Left lung (tissue), 10 donors: ENCODE results near the gene SLC1A6. TPM values are rescaled to one million over a fixed set of nuclear protein-coding genes. Genes with fewer than 3 reads are reported as not detected.
"Not testable (repeated sequence)": the region's sequence is repeated elsewhere in the genome, so short reads cannot be mapped to it uniquely, and the experiment has no call there.

Experiments
- ATAC-seq: fragments of 200-7000 bp; cut with Tn5 transposase; one replicate; pipeline ENCODE4 v1.9.1; 2020; ENCODE audit warnings: moderate library complexity
- DNase-seq, 4 donors: peaks; one replicate each; pipeline ENCODE4 v3.0.0-alpha.2; 2013 to 2020
- H3K27ac ChIP-seq, 2 donors: fragments of 200-600 bp; sonication (generic) in 1 of 2; one replicate each; pipeline versions ENCODE4 v1.5.0 to v1.8.0; 2020 to 2021
- H3K27me3 ChIP-seq, 2 donors: fragments of 200-600 bp; sonication (generic) in 1 of 2; one replicate each; pipeline versions ENCODE4 v1.5.0 to v1.8.0; 2020 to 2021
- H3K36me3 ChIP-seq, 2 donors: fragments of 200-600 bp; sonication (generic) in 1 of 2; one replicate each; pipeline versions ENCODE4 v1.5.0 to v1.8.0; 2020 to 2021
- H3K4me1 ChIP-seq, 2 donors: fragments of 200-600 bp; one replicate each; pipeline ENCODE4 v1.8.0; 2021
- H3K4me3 ChIP-seq, 2 donors: fragments of 200-600 bp; sonication (generic) in 1 of 2; one replicate each; pipeline versions ENCODE4 v1.5.0 to v1.8.0; 2020 to 2021; ENCODE audit warnings: mild to moderate bottlenecking in 1 of 2
- H3K9me3 ChIP-seq, 2 donors: fragments of 200-600 bp; sonication (generic) in 1 of 2; one replicate each; pipeline versions ENCODE4 v1.5.0 to v1.8.0; 2020 to 2021
- CTCF ChIP-seq, 2 donors: fragments of 200-600 bp; sonication (generic) in 1 of 2; IDR thresholded peaks; one replicate each; pipeline versions ENCODE4 v1.5.0 to v1.8.0; 2021; ENCODE audit warnings: antibody characterized with exemption in 2 of 2
- intact Hi-C, 2 donors: fragments of 100-400 bp; cut with DNase I; formaldehyde crosslinking; loops; one replicate each; pipeline versions ENCODE4 v1.11.2 to v1.14.2; 2022
- polyA plus RNA-seq, 6 donors: library from polyadenylated mRNA; unstranded; fragments of 120-200 nt; gene quantifications; one replicate each; pipeline ENCODE4 v1.2.1, GENCODE V29; 2013; ENCODE audit not compliant: insufficient read length in 6 of 6
- total RNA-seq, 2 donors: library from RNA; stranded (reverse); fragmentation: NEBNext Ultra II Directional; extraction: Animal tissue kit (Norgen Biotek cat#: 25700); gene quantifications; one replicate each; pipeline ENCODE4 v1.2.1, GENCODE V29; 2021
- donor health status: DM: no; HTN: yes; CAD: no.
- donor health status: DM: no; HTN: no; CAD: no.

The SLC1A6 gene
- total and polyA plus RNA-seq, 8 donors: 0.09 to 0.31 (median 0.17) TPM; not detected in 2

- no peak overlapping the region for H3K4me3 ChIP-seq
- TF ChIP-seq CTCF (IDR thresholded peaks at IDR 0.05): no peak
- H3K27ac ChIP-seq: no peak overlapping the region
- peaks cover 0 to 45% of the 10 kb centered on the region in 2 donors for H3K9me3 ChIP-seq
- peaks cover 0 to 18% of the 10 kb centered on the region in 2 donors for H3K27me3 ChIP-seq
- DNase-seq: no peak
- H3K36me3 ChIP-seq: no peaks in the 10 kb centered on the region
- intact Hi-C loops: no loop called here
- no peaks in the 10 kb centered on the region for H3K4me1 ChIP-seq
- ATAC-seq: no peak
These were observed 22.2 kb downstream of the SLC1A6 start for GRCh38 chr19:14957464-14957863.

- no peak overlapping the region for H3K27ac ChIP-seq
- H3K27me3 ChIP-seq: peaks cover 0 to 30% of the 10 kb centered on the region in 2 donors
- peaks cover 0 to 21% of the 10 kb centered on the region in 2 donors for H3K9me3 ChIP-seq
- ATAC-seq (no peak), DNase-seq (no peak)
- no peak for TF ChIP-seq CTCF (IDR thresholded peaks at IDR 0.05)
- H3K4me1 ChIP-seq: no peaks in the 10 kb centered on the region
- H3K4me3 ChIP-seq: no peak overlapping the region
- H3K36me3 ChIP-seq: no peaks in the 10 kb centered on the region
- intact Hi-C loops: no loop called here
These were observed 25.5 kb downstream of the SLC1A6 start for GRCh38 chr19:14954071-14954655.

- intact Hi-C loops: no loop called here
- ATAC-seq (no peak), DNase-seq (no peak)
- H3K27ac ChIP-seq: no peak overlapping the region
- TF ChIP-seq CTCF (IDR thresholded peaks at IDR 0.05): no peak
- no peak overlapping the region for H3K4me3 ChIP-seq
- peaks cover 0 to 8% of the 10 kb centered on the region in 2 donors for H3K9me3 ChIP-seq
- H3K4me1 ChIP-seq: no peaks in the 10 kb centered on the region
- H3K36me3 ChIP-seq: no peaks in the 10 kb centered on the region
- H3K27me3 ChIP-seq: peaks cover 0 to 32% of the 10 kb centered on the region in 2 donors
These were observed 26.9 kb downstream of the SLC1A6 start for GRCh38 chr19:14952767-14953166.

GRCh38 chr19:14950421-14950820 lies 29.2 kb downstream of the SLC1A6 start:
- no peak overlapping the region for H3K27ac ChIP-seq
- peaks cover 0 to 37% of the 10 kb centered on the region in 2 donors for H3K27me3 ChIP-seq
- ATAC-seq: no peak
- H3K9me3 ChIP-seq: no peaks in the 10 kb centered on the region
- intact Hi-C loops: no loop called here
- TF ChIP-seq CTCF (IDR thresholded peaks at IDR 0.05): no peak
- no peak for DNase-seq
- no peak overlapping the region for H3K4me3 ChIP-seq
- H3K36me3 ChIP-seq: no peaks in the 10 kb centered on the region
- H3K4me1 ChIP-seq: no peaks in the 10 kb centered on the region

- Histone ChIP-seq H3K4me1 (no peaks in the 10 kb centered on the region), H3K36me3 (no peaks in the 10 kb centered on the region), H3K27ac (no peak overlapping the region), H3K4me3 (no peak overlapping the region), H3K9me3 (no peaks in the 10 kb centered on the region), H3K27me3 (peaks cover 0 to 34% of the 10 kb centered on the region in 2 donors)
- no peak for TF ChIP-seq CTCF (IDR thresholded peaks at IDR 0.05)
- DNase-seq (no peak), ATAC-seq (no peak)
- intact Hi-C loops: no loop called here
These were observed 29.8 kb downstream of the SLC1A6 start for GRCh38 chr19:14949876-14950275.

- DNase-seq, ATAC-seq, H3K9me3 ChIP-seq, intact Hi-C loops, H3K4me3 ChIP-seq, H3K4me1 ChIP-seq, H3K27ac ChIP-seq, H3K36me3 ChIP-seq: not testable (repeated sequence)
- peaks cover 0 to 32% of the 10 kb centered on the region in 2 donors for H3K27me3 ChIP-seq
These were observed 30.3 kb downstream of the SLC1A6 start for GRCh38 chr19:14949413-14949812.
